Lung (tissue), 12 donors: ENCODE data around the gene ANKFN1. TPM values are rescaled to one million over a fixed set of nuclear protein-coding genes. Genes with fewer than 3 reads are reported as not detected.

ENCODE experiments used
- ATAC-seq: fragments of 200-7000 bp; cut with Tn5 transposase; one replicate; pipeline ENCODE4 v1.9.1; 2020; ENCODE audit warnings: moderate number of reproducible peaks; ENCODE audit not compliant: insufficient read depth, low FRiP score
- DNase-seq, 3 donors: peaks; one replicate each; pipeline ENCODE4 v3.0.0-alpha.2; 2013 to 2017
- H3K27ac ChIP-seq, 2 donors: one replicate each; pipeline ENCODE4 v1.5.1; 2013; ENCODE audit warnings: mild to moderate bottlenecking in 2 of 2, moderate library complexity in 2 of 2, control low read depth in 1 of 2, inconsistent platforms in 1 of 2, low read depth in 1 of 2, low read length in 1 of 2
- H3K27me3 ChIP-seq, 3 donors: one replicate each; pipeline ENCODE4 v1.5.1; 2013; ENCODE audit warnings: low read length in 2 of 3; ENCODE audit not compliant: control insufficient read depth in 3 of 3, insufficient read depth in 3 of 3
- H3K36me3 ChIP-seq, 4 donors: one replicate each; pipeline ENCODE4 v1.5.1; 2013; ENCODE audit warnings: low read length in 4 of 4, mild to moderate bottlenecking in 1 of 4, moderate library complexity in 1 of 4; ENCODE audit not compliant: control insufficient read depth in 4 of 4, insufficient read depth in 4 of 4
- H3K4me1 ChIP-seq, 5 donors: one replicate each; pipeline ENCODE4 v1.5.1; 2013; ENCODE audit warnings: low read length in 5 of 5, mild to moderate bottlenecking in 2 of 5, moderate library complexity in 1 of 5; ENCODE audit not compliant: control insufficient read depth in 5 of 5, insufficient read depth in 5 of 5
- H3K4me3 ChIP-seq: one replicate; pipeline ENCODE4 v1.5.1; 2013; ENCODE audit warnings: mild to moderate bottlenecking, control low read depth, moderate library complexity
- H3K9ac ChIP-seq, 2 donors: one replicate each; pipeline ENCODE4 v1.5.1; 2013; ENCODE audit warnings: low read length in 2 of 2, control low read depth in 1 of 2; ENCODE audit not compliant: insufficient read depth in 1 of 2
- H3K9me3 ChIP-seq, 4 donors: one replicate each; pipeline ENCODE4 v1.5.1; 2013; ENCODE audit warnings: low read length in 3 of 4, mild to moderate bottlenecking in 1 of 4, moderate library complexity in 1 of 4; ENCODE audit not compliant: control insufficient read depth in 4 of 4, insufficient read depth in 3 of 4
- WGBS, 2 donors: extraction: QIAGEN DNeasy Blood & Tissue Kit; methylation state at CpG; one replicate each; pipeline ENCODE4 v1.1.7; 2013; 5-methylcytosine and 5-hydroxymethylcytosine counted together
- polyA plus RNA-seq, 2 donors: library from polyadenylated mRNA; stranded (reverse); fragments of 200-250 nt; gene quantifications; one replicate each; pipeline ENCODE4 v1.2.1, GENCODE V29; 2013
- total RNA-seq, 2 donors: library from RNA; depleted of rRNA in 1 of 2; stranded (reverse); fragments of >200 nt in 1 of 2; gene quantifications; one replicate each; pipeline ENCODE4 v1.2.1, GENCODE V29; 2014 to 2021
- TF ChIP-seq, protein P1 (sequence below): IDR thresholded peaks from 2 replicates; pipeline ENCODE4 v1.5.1; 2012; ENCODE audit warnings: mild to moderate bottlenecking; ENCODE audit errors: control extremely low read depth, extremely low read depth
- donor health status: control.
- donor health status: control.
- donor health status: Bipolar disorder and iron deficiency.
- donor health status: healthy.
- donor health status: DM: yes; HTN: yes; CAD: no.

ANKFN1 gene
- total and polyA plus RNA-seq, 4 donors: 0.39 to 8.5 (median 3.4) TPM

DNA sequence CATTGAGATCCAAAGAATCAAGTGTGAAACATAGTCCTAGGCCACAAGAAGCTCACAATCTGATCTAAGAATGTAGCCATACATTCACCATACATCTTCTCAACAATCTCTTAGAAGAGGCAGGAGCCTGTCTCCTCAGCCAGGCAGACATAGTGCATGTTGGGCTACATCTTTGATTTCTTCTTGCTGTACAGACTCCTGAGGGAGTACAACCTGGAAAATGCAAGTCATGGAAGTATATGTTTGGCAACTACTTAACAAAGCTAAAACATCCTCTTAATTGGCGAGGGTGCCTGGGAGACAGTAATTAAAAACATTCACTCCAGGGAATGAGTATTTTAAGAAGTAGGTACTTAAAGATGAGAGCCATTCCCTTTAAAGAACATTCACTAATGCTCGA is 361.0 kb downstream of the ANKFN1 start:
- H3K4me1 ChIP-seq: no peaks in the 10 kb centered on the region
- H3K9ac ChIP-seq: no peak overlapping the region
- no peak overlapping the region for H3K27ac ChIP-seq
- H3K36me3 ChIP-seq: no peaks in the 10 kb centered on the region
- TF ChIP-seq, protein P1, sequence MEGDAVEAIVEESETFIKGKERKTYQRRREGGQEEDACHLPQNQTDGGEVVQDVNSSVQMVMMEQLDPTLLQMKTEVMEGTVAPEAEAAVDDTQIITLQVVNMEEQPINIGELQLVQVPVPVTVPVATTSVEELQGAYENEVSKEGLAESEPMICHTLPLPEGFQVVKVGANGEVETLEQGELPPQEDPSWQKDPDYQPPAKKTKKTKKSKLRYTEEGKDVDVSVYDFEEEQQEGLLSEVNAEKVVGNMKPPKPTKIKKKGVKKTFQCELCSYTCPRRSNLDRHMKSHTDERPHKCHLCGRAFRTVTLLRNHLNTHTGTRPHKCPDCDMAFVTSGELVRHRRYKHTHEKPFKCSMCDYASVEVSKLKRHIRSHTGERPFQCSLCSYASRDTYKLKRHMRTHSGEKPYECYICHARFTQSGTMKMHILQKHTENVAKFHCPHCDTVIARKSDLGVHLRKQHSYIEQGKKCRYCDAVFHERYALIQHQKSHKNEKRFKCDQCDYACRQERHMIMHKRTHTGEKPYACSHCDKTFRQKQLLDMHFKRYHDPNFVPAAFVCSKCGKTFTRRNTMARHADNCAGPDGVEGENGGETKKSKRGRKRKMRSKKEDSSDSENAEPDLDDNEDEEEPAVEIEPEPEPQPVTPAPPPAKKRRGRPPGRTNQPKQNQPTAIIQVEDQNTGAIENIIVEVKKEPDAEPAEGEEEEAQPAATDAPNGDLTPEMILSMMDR: no peak
- H3K27me3 ChIP-seq: no peaks in the 10 kb centered on the region
- no peaks in the 10 kb centered on the region for H3K9me3 ChIP-seq
- H3K4me3 ChIP-seq: no peak overlapping the region
- DNase-seq (no peak), ATAC-seq (no peak)
- 60 to 76% methylated on average over 2 of the region's 2 CpGs for WGBS, 2 donors

DNA sequence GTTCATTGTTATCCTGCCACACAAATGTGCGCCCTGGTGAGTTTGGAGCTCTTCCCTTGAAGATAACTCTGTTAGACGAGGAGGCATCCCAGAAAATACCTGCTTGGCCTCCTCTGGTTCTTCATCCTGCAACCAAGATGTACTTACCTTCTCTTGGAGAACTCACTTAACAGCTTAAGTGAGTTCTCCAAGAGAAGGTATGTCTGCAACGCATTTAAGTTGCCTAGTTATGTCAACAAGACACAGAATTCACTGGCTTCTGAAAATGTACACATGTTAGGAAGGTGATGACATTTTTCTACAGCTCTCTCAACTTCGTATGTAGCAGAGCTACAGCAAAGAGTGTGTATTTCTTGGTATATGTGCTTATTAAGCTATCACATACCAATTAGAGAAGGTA is 361.6 kb downstream of the ANKFN1 start:
- H3K9ac ChIP-seq: no peak overlapping the region
- ATAC-seq (no peak), DNase-seq (peak in 2 of 3 donors; percentile 23 to 35)
- 64 to 83% methylated on average over 4 of the region's 4 CpGs for WGBS, 2 donors
- H3K4me1 ChIP-seq: no peaks in the 10 kb centered on the region
- H3K9me3 ChIP-seq: no peaks in the 10 kb centered on the region
- H3K36me3 ChIP-seq: no peaks in the 10 kb centered on the region
- TF ChIP-seq, protein P1: no peak
- H3K27me3 ChIP-seq: no peaks in the 10 kb centered on the region
- no peak overlapping the region for H3K4me3 ChIP-seq
- H3K27ac ChIP-seq: no peak overlapping the region

DNA sequence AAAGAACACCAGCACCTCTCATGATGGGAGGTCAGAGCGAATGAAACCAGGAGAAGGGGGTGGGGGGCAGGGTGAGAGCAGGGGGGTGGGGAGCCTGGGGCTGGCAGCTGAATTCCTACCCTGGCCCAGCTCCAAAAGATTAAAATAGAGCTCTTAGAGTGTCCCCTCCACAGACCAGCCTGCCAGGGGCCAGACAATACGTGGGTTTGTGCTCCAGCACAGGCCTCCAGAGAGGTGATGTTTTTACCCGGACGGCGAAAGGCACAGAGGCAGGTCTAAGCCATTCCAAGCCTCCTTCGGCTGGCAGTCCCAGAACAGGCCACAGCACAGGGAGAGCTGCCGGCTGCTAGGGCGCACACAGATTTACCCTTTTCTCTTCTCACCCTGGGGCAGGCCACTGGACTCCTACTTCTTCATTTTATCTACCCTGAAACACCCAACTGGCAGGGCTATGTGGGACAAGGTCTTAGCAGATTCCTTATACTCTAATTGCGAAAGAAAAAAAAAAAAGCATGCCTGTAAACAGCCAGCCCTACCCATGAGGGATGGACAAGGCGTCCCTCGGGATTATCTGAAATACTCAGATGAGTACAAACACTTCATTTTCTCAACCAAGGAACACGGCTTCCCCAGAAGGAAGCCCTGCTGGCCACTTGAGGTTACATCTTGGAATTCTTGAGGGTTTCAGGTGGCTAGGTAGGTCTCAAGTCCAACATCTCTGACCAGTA is 368.3 kb downstream of the ANKFN1 start:
- Histone ChIP-seq H3K27me3 (no peaks in the 10 kb centered on the region), H3K4me1 (peaks cover 0 to 5% (median 0%) of the 10 kb centered on the region in 5 donors), H3K9me3 (no peaks in the 10 kb centered on the region), H3K9ac (no peak overlapping the region), H3K36me3 (no peaks in the 10 kb centered on the region), H3K27ac (no peak overlapping the region), H3K4me3 (no peak overlapping the region)
- ATAC-seq: no peak
- peak; percentile 47 to 67 (median 66) for DNase-seq
- TF ChIP-seq, protein P1: no peak
- 76 to 85% methylated on average over 12 of the region's 12 CpGs for WGBS, 2 donors
